Measurements from ENCODE around the gene DCDC2C.

DNA sequence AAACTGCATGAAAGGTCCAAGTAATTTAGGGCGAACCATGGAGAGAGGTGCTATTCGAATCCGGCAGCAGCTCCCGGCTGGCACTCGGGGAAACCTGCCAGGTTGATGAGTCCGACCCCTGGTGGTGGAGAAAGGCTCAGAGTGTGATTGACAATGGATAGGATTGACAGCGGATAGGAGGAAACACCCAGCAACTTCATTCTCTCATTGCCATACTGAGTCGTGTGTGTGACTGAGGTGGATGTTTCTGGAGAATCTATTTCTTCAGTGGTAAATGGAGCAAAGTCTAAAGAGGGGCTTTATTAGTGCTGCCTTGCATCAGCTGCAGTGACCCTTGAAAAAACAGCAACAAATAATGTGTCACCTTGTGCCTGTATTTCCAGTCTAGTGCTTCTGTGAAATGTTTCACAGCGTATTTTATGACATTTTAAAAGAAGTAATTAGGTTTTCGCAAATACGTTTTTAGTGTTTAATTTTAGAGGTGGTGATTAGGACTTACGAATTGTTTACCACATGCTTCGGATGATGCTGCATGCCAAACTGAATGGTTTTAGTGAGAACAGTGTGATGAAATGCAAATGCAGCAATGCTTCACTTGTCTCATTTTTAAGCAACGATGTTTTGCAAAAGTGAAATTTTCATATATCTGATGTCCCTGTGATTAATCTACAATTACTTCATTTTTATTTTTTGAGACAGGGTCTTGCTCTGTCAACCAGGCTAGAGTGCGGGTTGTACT, 102.0 kb downstream of the DCDC2C start:
- TF ChIP-seq, protein P1, sequence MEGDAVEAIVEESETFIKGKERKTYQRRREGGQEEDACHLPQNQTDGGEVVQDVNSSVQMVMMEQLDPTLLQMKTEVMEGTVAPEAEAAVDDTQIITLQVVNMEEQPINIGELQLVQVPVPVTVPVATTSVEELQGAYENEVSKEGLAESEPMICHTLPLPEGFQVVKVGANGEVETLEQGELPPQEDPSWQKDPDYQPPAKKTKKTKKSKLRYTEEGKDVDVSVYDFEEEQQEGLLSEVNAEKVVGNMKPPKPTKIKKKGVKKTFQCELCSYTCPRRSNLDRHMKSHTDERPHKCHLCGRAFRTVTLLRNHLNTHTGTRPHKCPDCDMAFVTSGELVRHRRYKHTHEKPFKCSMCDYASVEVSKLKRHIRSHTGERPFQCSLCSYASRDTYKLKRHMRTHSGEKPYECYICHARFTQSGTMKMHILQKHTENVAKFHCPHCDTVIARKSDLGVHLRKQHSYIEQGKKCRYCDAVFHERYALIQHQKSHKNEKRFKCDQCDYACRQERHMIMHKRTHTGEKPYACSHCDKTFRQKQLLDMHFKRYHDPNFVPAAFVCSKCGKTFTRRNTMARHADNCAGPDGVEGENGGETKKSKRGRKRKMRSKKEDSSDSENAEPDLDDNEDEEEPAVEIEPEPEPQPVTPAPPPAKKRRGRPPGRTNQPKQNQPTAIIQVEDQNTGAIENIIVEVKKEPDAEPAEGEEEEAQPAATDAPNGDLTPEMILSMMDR (conservative IDR thresholded peaks at IDR 0.05; ENCODE audit: low read length) = peak; percentile 58
- no peak for TF ChIP-seq EZH2phosphoT487 (IDR thresholded peaks at IDR 0.05; ENCODE audit: borderline replicate concordance)
